ENCODE measurements around the gene MDFIC2. TPM values are rescaled to one million over a fixed set of nuclear protein-coding genes. Genes with fewer than 3 reads are reported as not detected.
"Not testable (repeated sequence)": the region's sequence is repeated elsewhere in the genome, so short reads cannot be mapped to it uniquely, and the experiment has no call there.

MDFIC2 gene
- total and polyA plus RNA-seq, 3 donors from 2014 or later, result not detected

DNA sequence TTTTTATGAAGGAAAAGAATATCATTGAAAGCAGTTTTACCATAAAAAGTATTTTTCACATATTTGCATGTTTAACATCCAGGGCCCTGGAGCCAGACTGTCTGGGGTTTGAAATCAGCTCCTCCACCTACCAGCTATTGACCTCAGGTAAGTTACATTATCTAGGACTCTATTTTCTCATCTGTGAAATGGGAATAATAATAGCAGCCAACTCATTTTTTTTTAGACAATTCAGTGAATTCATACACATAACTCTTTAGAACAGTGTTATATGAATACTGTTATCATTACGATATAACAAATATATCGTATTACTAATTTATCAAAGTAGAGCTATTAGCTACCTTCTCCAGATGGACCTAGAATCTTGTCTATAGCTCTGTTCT lies 21.3 kb downstream of the MDFIC2 start:
- Histone ChIP-seq H3K27ac (no peak overlapping the region), H3K36me3 (ENCODE audit: low read depth, missing control alignments) (no peaks in the 10 kb centered on the region), H3K4me1 (no peaks in the 10 kb centered on the region), H3K4me3 (no peak overlapping the region), H3K27me3 (no peaks in the 10 kb centered on the region), H3K9me3 (no peaks in the 10 kb centered on the region)
- DNase-seq, result no peak
- TF ChIP-seq, protein P1, sequence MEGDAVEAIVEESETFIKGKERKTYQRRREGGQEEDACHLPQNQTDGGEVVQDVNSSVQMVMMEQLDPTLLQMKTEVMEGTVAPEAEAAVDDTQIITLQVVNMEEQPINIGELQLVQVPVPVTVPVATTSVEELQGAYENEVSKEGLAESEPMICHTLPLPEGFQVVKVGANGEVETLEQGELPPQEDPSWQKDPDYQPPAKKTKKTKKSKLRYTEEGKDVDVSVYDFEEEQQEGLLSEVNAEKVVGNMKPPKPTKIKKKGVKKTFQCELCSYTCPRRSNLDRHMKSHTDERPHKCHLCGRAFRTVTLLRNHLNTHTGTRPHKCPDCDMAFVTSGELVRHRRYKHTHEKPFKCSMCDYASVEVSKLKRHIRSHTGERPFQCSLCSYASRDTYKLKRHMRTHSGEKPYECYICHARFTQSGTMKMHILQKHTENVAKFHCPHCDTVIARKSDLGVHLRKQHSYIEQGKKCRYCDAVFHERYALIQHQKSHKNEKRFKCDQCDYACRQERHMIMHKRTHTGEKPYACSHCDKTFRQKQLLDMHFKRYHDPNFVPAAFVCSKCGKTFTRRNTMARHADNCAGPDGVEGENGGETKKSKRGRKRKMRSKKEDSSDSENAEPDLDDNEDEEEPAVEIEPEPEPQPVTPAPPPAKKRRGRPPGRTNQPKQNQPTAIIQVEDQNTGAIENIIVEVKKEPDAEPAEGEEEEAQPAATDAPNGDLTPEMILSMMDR (IDR thresholded peaks at IDR 0.05), result no peak
- TF ChIP-seq POLR2A (IDR thresholded peaks at IDR 0.05), result no peak
- intact Hi-C loops (cut with DNase I; ENCODE audit: low total_unique reads), result no loop called here
- 63 to 72% methylated on average over 2 of the region's 2 CpGs for WGBS, 2 donors

DNA sequence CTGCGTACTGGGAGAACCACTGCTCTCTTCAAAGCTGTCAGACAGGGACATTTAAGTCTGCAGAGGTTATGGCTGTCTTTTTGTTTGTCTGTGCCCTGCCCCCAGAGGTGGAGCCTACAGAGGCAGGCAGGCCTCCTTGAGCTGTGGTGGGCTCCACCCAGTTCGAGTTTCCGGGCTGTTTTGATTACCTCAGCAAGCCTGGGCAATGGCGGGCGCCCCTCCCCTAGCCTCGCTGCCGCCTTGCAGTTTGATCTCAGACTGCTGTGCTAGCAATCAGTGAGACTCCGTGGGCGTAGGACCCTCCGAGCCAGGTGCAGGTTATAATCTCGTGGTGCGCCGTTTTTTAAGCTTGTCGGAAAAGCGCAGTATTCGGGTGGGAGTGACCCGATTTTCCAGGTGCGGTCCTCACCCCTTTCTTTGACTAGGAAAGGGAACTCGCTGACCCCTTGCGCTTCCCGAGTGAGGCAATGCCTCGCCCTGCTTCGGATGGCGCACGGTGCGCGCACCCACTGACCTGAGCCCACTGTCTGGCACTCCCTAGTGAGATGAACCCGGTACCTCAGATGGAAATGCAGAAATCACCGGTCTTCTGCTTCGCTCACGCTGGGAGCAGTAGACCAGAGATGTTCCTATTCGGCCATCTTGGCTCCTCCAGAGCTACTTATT lies 21.9 kb downstream of the MDFIC2 start:
- H3K36me3 ChIP-seq (ENCODE audit: low read depth, missing control alignments); intact Hi-C loops (cut with DNase I; ENCODE audit: low total_unique reads); DNase-seq; H3K9me3 ChIP-seq; H3K4me3 ChIP-seq; H3K27ac ChIP-seq; H3K4me1 ChIP-seq; H3K27me3 ChIP-seq: not testable (repeated sequence)
- WGBS, 2 donors, result 71 to 86% methylated on average over 32 of the region's 32 CpGs

DNA sequence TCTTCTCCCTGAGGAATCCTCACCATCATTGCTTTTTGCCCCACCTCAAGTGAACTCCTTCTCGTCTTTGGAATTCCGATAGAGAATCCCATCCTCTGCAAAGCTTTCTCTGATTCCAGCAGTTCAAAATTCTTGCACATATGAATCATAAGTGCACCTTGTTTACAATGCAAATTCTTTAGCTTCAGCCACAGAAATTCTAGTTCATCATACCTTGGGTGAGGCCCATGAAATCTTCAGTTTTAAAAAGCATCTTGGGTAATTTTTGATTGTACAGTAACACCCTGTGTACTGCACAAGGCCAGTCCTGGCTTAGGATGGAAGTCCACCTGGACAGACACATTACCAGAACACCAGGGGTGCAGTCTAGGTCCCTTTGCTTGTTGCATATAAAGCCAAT lies 30.8 kb downstream of the MDFIC2 start:
- H3K4me3 ChIP-seq, result no peak overlapping the region
- no peak overlapping the region for H3K27ac ChIP-seq
- H3K36me3 ChIP-seq (ENCODE audit: low read depth, missing control alignments), result no peaks in the 10 kb centered on the region
- no peaks in the 10 kb centered on the region for H3K4me1 ChIP-seq
- H3K27me3 ChIP-seq, result no peaks in the 10 kb centered on the region
- no peak for TF ChIP-seq POLR2A (IDR thresholded peaks at IDR 0.05)
- TF ChIP-seq, protein P1 (IDR thresholded peaks at IDR 0.05), result no peak
- DNase-seq, result no peak
- intact Hi-C loops (cut with DNase I; ENCODE audit: low total_unique reads), result no loop called here
- WGBS, 2 donors, result 84 to 90% methylated on average over 2 of the region's 2 CpGs
- H3K9me3 ChIP-seq, result no peaks in the 10 kb centered on the region

DNA sequence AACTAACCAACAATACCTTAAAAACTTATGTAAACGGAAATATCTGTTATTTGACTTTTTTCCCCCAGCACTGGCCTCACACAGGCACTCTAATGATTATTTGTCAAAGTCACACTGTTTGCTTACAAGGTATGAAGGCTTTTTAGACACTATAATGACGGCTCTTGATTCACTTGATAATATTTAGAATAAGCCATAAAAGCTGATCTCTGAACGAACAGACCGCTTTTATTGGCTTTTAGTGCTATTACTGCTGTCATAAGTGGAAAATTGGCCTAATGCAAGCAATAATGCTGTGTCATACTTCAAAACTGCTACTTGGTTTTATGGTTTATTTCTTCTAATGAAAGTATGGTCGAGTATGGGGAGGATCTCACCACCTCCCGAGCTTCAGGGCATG lies 35.1 kb downstream of the MDFIC2 start:
- H3K27me3 ChIP-seq, result no peaks in the 10 kb centered on the region
- no peak overlapping the region for H3K27ac ChIP-seq
- no peak overlapping the region for H3K4me3 ChIP-seq
- 85% methylated on average over 6 of the region's 6 CpGs for WGBS, 2 donors
- no peak for DNase-seq
- no peaks in the 10 kb centered on the region for H3K4me1 ChIP-seq
- H3K36me3 ChIP-seq (ENCODE audit: low read depth, missing control alignments), result no peaks in the 10 kb centered on the region
- H3K9me3 ChIP-seq, result no peaks in the 10 kb centered on the region
- TF ChIP-seq, protein P1 (IDR thresholded peaks at IDR 0.05), result no peak
- no peak for TF ChIP-seq POLR2A (IDR thresholded peaks at IDR 0.05)
- intact Hi-C loops (cut with DNase I; ENCODE audit: low total_unique reads), result no loop called here

DNA sequence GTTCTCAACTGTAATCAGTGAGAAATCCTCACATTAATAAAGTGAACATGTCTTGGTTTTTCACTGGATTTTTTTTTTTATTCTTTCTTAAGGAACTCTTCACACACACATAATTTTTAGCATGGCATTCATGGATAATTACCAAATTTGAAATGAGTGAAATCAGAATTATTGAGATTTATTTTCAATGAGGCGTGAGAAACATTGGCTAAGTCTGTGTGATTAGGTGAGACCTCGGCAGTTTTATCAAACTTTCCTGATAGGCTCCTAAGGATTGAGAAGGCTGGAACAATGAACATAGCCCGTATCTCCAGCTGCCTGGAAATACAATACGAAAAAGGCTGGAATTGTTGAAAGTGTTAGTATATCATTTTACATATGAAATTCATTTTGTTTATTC lies 35.5 kb downstream of the MDFIC2 start:
- TF ChIP-seq, protein P1 (IDR thresholded peaks at IDR 0.05), result no peak
- TF ChIP-seq POLR2A (IDR thresholded peaks at IDR 0.05), result no peak
- DNase-seq, result no peak
- 72% methylated on average over 4 of the region's 4 CpGs for WGBS, 2 donors
- H3K4me3 ChIP-seq, result no peak overlapping the region
- no peaks in the 10 kb centered on the region for H3K4me1 ChIP-seq
- H3K36me3 ChIP-seq (ENCODE audit: low read depth, missing control alignments), result no peaks in the 10 kb centered on the region
- no peaks in the 10 kb centered on the region for H3K27me3 ChIP-seq
- H3K9me3 ChIP-seq, result no peaks in the 10 kb centered on the region
- intact Hi-C loops (cut with DNase I; ENCODE audit: low total_unique reads), result no loop called here
- no peak overlapping the region for H3K27ac ChIP-seq

Measured in testis (tissue), 3 donors.